Measurements from ENCODE around the gene RPL9. TPM values are rescaled to one million over a fixed set of nuclear protein-coding genes. Genes with fewer than 3 reads are reported as not detected.

The RPL9 gene
- total and polyA plus RNA-seq, 9 donors = 2,988 to 22,039 (median 4,031) TPM

DNA sequence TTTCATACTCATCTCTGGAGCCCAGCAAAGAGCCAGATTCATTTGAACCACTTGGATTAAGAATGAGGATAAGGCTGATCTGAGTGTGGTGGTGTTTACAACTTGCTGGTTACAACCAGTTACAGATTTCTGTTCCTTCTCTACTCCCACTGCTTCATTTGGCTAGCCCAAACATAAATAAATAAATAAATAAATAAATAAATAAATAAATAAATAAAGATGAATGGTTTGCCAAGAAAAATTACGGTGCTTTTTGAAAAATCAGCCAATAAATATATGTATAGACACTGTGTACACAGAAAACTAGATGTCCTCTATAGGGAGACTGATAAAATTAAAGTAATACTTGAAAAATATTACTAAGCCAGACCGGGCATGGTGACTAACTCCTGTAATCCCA, 17.1 kb downstream of the RPL9 start:
- WGBS, 3 donors = 82 to 84% (median 83%) methylated on average over 2 of the region's 2 CpGs
- no peak for TF ChIP-seq EP300 (IDR thresholded peaks at IDR 0.05)
- H3K4me3 ChIP-seq = no peak overlapping the region
- intact Hi-C loops (cut with DNase I) = no loop called here
- no peak for DNase-seq
- peaks cover 3% of the 10 kb centered on the region for H3K4me1 ChIP-seq (ENCODE audit: insufficient read depth)
- no peaks in the 10 kb centered on the region for H3K9me3 ChIP-seq
- no peak overlapping the region for H3K27ac ChIP-seq
- no peaks in the 10 kb centered on the region for H3K27me3 ChIP-seq
- H3K36me3 ChIP-seq = no peaks in the 10 kb centered on the region

- no peak overlapping the region for H3K4me3 ChIP-seq
- H3K4me1 ChIP-seq (ENCODE audit: insufficient read depth) = no peaks in the 10 kb centered on the region
- no peaks in the 10 kb centered on the region for H3K9me3 ChIP-seq
- no peak overlapping the region for H3K27ac ChIP-seq
- H3K36me3 ChIP-seq = no peaks in the 10 kb centered on the region
- DNase-seq = no peak
- intact Hi-C loops (cut with DNase I) = no loop called here
- no peak for TF ChIP-seq CTCF (IDR thresholded peaks at IDR 0.05)
- TF ChIP-seq POLR2A (IDR thresholded peaks at IDR 0.05) = no peak
- TF ChIP-seq EP300 (IDR thresholded peaks at IDR 0.05) = no peak
- WGBS, 3 donors = 48 to 58% (median 58%) methylated on average over 7 of the region's 7 CpGs
- no peaks in the 10 kb centered on the region for H3K27me3 ChIP-seq
These were observed 22.8 kb downstream of the RPL9 start for GRCh38 chr4:39435659-39436563.

DNA sequence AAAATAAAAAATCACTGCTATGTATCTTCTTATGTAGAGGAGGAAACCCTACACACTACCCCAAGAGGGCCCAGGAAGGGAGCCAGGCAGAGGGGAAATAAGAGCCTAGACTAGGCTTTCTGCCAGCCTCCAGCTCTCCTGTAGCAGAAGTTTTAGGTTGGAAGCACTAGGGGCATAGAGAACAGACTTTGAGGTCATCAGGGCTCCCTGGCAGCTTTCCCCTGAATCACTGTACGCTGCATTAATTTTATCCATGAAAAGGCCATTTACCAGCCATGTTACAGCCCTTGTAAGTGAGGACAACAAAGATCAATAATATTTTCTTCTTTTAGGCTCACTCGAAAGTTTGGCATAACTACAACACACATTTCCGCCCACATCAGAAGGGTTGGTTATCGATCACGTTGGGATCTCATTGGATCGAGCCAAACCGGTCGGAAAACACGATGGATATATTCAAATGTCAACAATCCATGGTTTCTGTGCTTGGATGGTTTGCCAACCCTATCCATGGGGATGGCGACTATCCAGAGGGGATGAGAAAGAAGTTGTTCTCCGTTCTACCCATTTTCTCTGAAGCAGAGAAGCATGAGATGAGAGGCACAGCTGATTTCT, 24.7 kb downstream of the RPL9 start:
- H3K9me3 ChIP-seq = no peaks in the 10 kb centered on the region
- WGBS, 3 donors = 86 to 90% (median 89%) methylated on average over 11 of the region's 11 CpGs
- H3K27me3 ChIP-seq = no peaks in the 10 kb centered on the region
- no peaks in the 10 kb centered on the region for H3K4me1 ChIP-seq (ENCODE audit: insufficient read depth)
- no peak overlapping the region for H3K4me3 ChIP-seq
- DNase-seq = no peak
- no peaks in the 10 kb centered on the region for H3K36me3 ChIP-seq
- H3K27ac ChIP-seq = no peak overlapping the region
- TF ChIP-seq EP300 (IDR thresholded peaks at IDR 0.05) (no peak), POLR2A (IDR thresholded peaks at IDR 0.05) (no peak), CTCF (IDR thresholded peaks at IDR 0.05) (no peak)
- intact Hi-C loops (cut with DNase I) = no loop called here

DNA sequence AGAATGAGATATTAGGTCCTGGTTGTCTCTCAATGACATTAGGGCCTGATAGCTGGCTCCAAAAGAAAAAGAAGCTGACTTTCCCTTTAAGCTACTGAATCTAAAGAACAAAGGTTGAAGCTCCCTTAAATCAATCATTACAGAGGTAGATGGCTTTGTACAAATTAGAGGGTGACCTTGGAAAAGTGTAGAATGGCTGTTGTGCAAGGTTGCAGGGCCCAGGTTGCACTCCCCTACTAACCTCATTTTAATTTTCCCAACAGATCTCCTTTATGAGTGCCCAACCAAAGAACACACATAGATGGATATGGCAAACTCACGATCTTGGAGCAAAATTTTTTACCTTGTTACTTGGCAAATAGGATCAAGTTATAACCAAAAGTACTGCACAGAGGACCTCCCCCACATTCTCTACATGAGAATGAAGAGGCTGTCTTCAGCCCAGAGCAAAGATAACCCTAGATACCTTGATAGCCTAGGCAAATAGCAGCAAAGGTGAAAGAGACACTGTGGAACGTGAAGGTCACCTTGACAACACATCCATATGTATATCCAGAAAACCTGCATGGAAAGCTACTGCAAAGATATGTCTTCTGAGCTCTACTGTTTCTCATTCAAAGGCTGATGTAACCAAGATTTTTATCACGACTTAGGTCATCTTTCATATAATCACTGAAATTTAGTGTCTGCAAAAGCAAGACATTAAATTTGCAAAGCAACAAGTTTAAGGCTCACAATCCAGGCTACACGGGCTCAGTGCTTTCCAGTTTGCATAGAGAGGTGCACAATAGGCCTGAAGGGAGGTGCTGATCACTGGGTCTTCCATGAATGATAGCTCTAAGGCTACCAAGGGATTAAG, 29.0 kb downstream of the RPL9 start:
- WGBS, 3 donors = 60 to 68% (median 61%) methylated on average over 4 of the region's 4 CpGs
- intact Hi-C loops (cut with DNase I) = no loop called here
- Histone ChIP-seq H3K9me3 (no peaks in the 10 kb centered on the region), H3K27me3 (no peaks in the 10 kb centered on the region), H3K36me3 (no peaks in the 10 kb centered on the region), H3K4me1 (ENCODE audit: insufficient read depth) (no peaks in the 10 kb centered on the region), H3K4me3 (no peak overlapping the region), H3K27ac (no peak overlapping the region)
- TF ChIP-seq CTCF (IDR thresholded peaks at IDR 0.05) = no peak
- TF ChIP-seq POLR2A (IDR thresholded peaks at IDR 0.05) = no peak
- TF ChIP-seq EP300 (IDR thresholded peaks at IDR 0.05) = no peak
- DNase-seq = no peak
